IMR-90 (cell line): ENCODE data around the gene KAT7. TPM values are rescaled to one million over a fixed set of nuclear protein-coding genes. Genes with fewer than 3 reads are reported as not detected.

Experiments used
- ATAC-seq: fragments of 200-7000 bp; cut with Tn5 transposase; 2 replicates; pipeline ENCODE4 v1.9.1; 2020; ENCODE audit warnings: low read depth, mild to moderate bottlenecking, moderate library complexity
- BruUV-seq: library from RNA; stranded (reverse); fragments of 400-500 nt; replicated peaks from 2 replicates; lab custom pipeline; 2021; lab: Mats Ljungman, UMichigan
- CTCF ChIA-PET: fragments of 300-600 bp; formaldehyde crosslinking; extraction: SDS; loops from one replicate; lab custom pipeline; 2021; ENCODE audit warnings: antibody characterized with exemption; lab: Yijun Ruan, JAX
- POLR2A ChIA-PET: fragments of 300-600 bp; sonication (Branson Sonifier 250); formaldehyde crosslinking; loops from one replicate; lab custom pipeline; 2022; ENCODE audit warnings: antibody characterized with exemption; ENCODE audit not compliant: unreplicated experiment; lab: Charles Lee
- DNase-seq: peaks from one replicate; pipeline ENCODE4 v3.0.0; 2013
- H2AFZ ChIP-seq: replicated peaks from 2 replicates; pipeline ENCODE3; 2013; ENCODE audit warnings: low read length, mild to moderate bottlenecking; ENCODE audit not compliant: poor library complexity
- H2AK5ac ChIP-seq: 2 replicates; pipeline ENCODE4 v1.6.1; 2013; ENCODE audit warnings: low read depth, low read length, inconsistent platforms
- H2AK9ac ChIP-seq: replicated peaks from 2 replicates; pipeline ENCODE3; 2013; ENCODE audit warnings: mild to moderate bottlenecking, low read depth, low read length, moderate library complexity; ENCODE audit not compliant: poor library complexity
- H2BK120ac ChIP-seq: 2 replicates; pipeline ENCODE4 v1.6.1; 2013; ENCODE audit warnings: low read depth, low read length, inconsistent platforms
- H2BK15ac ChIP-seq: 3 replicates; pipeline ENCODE4 v1.6.1; 2013; ENCODE audit warnings: low read depth, low read length, inconsistent platforms
- H2BK20ac ChIP-seq: 2 replicates; pipeline ENCODE4 v1.6.1; 2013; ENCODE audit warnings: low read depth, mild to moderate bottlenecking, inconsistent platforms, low read length, moderate library complexity
- H2BK5ac ChIP-seq: 2 replicates; pipeline ENCODE4 v1.6.1; 2013; ENCODE audit warnings: mild to moderate bottlenecking, low read depth, low read length, inconsistent platforms; ENCODE audit not compliant: poor library complexity, severe bottlenecking
- H3K14ac ChIP-seq: replicated peaks from 2 replicates; pipeline ENCODE4 v1.6.1; 2013; ENCODE audit warnings: low read depth, low read length, inconsistent platforms
- H3K18ac ChIP-seq: 2 replicates; pipeline ENCODE4 v1.6.1; 2013; ENCODE audit warnings: low read depth, low read length, control low read depth
- H3K23ac ChIP-seq: 2 replicates; pipeline ENCODE4 v1.6.1; 2013; ENCODE audit warnings: low read depth, low read length, inconsistent platforms
- H3K27ac ChIP-seq: 2 replicates; pipeline ENCODE4 v1.5.1; 2013; ENCODE audit warnings: mild to moderate bottlenecking, control low read depth, low read length; ENCODE audit not compliant: insufficient read depth
- H3K27me3 ChIP-seq: 2 replicates; pipeline ENCODE4 v1.6.1; 2013; ENCODE audit warnings: low read length; ENCODE audit not compliant: control insufficient read depth, insufficient read depth
- H3K36me3 ChIP-seq: 2 replicates; pipeline ENCODE4 v1.6.1; 2013; ENCODE audit warnings: low read length, mixed read lengths; ENCODE audit not compliant: control insufficient read depth, insufficient read depth
- H3K4ac ChIP-seq: 2 replicates; pipeline ENCODE4 v1.6.1; 2013; ENCODE audit warnings: low read depth, low read length, inconsistent platforms
- H3K4me1 ChIP-seq: 2 replicates; pipeline ENCODE4 v1.6.1; 2013; ENCODE audit warnings: low read length, mixed read lengths; ENCODE audit not compliant: control insufficient read depth, insufficient read depth
- H3K4me2 ChIP-seq: 2 replicates; pipeline ENCODE4 v1.6.1; 2013; ENCODE audit warnings: low read depth, mild to moderate bottlenecking, control low read depth, low read length, moderate library complexity
- H3K4me3 ChIP-seq: 2 replicates; pipeline ENCODE4 v1.5.1; 2013; ENCODE audit warnings: low read depth, mild to moderate bottlenecking, control low read depth, low read length, moderate library complexity; ENCODE audit not compliant: insufficient read depth
- H3K56ac ChIP-seq: 2 replicates; pipeline ENCODE4 v1.6.1; 2013; ENCODE audit warnings: low read length, inconsistent platforms; ENCODE audit not compliant: insufficient read depth; ENCODE audit errors: extremely low read depth
- H3K79me1 ChIP-seq, 2 experiments: 2 replicates each; pipeline ENCODE4 v1.6.1; 2013; ENCODE audit warnings: low read length in 2 of 2, inconsistent platforms in 1 of 2, low read depth in 1 of 2
- H3K9ac ChIP-seq: 2 replicates; pipeline ENCODE4 v1.6.1; 2013; ENCODE audit warnings: low read depth, low read length, control low read depth
- H3K9me1 ChIP-seq: 2 replicates; pipeline ENCODE4 v1.6.1; 2013; ENCODE audit warnings: low read length, inconsistent platforms; ENCODE audit not compliant: insufficient read depth
- H3K9me3 ChIP-seq: 2 replicates; pipeline ENCODE4 v1.6.1; 2013; ENCODE audit warnings: low read length; ENCODE audit not compliant: control insufficient read depth, insufficient read depth
- H4K20me1 ChIP-seq: 2 replicates; pipeline ENCODE4 v1.6.1; 2013; ENCODE audit warnings: low read length, inconsistent platforms; ENCODE audit not compliant: insufficient read depth
- H4K5ac ChIP-seq: 2 replicates; pipeline ENCODE4 v1.6.1; 2013; ENCODE audit warnings: mild to moderate bottlenecking, low read depth, low read length, control low read depth
- H4K8ac ChIP-seq, 2 experiments: 2 replicates each; pipeline ENCODE4 v1.6.1; 2013; ENCODE audit warnings: low read depth in 2 of 2, low read length in 2 of 2, control low read depth in 1 of 2, inconsistent platforms in 1 of 2
- H4K91ac ChIP-seq: 2 replicates; pipeline ENCODE4 v1.6.1; 2013; ENCODE audit warnings: low read depth, low read length, inconsistent platforms; ENCODE audit not compliant: insufficient read depth
- BHLHE40 ChIP-seq: fragments of 150-350 bp; IDR thresholded peaks from 2 replicates; pipeline ENCODE4 v1.6.1; 2016; ENCODE audit warnings: mild to moderate bottlenecking, low read depth, low read length
- CEBPB ChIP-seq: IDR thresholded peaks from 2 replicates; pipeline ENCODE4 v1.6.1; 2012; ENCODE audit warnings: low read depth, low read length, improper control_type of control experiment
- MAFK ChIP-seq: IDR thresholded peaks from 2 replicates; pipeline ENCODE4 v1.6.1; 2012; ENCODE audit warnings: low read depth, low read length, improper control_type of control experiment
- MAZ ChIP-seq: IDR thresholded peaks from 2 replicates; pipeline ENCODE4 v1.6.1; 2012; ENCODE audit warnings: low read depth, mild to moderate bottlenecking, low read length, improper control_type of control experiment, moderate library complexity, borderline replicate concordance
- NFE2L2 ChIP-seq: fragments of 150-350 bp; IDR thresholded peaks from 2 replicates; pipeline ENCODE4 v1.6.1; 2016; ENCODE audit warnings: low read depth, mild to moderate bottlenecking, low read length
- RAD21 ChIP-seq: IDR thresholded peaks from 2 replicates; pipeline ENCODE4 v1.6.1; 2012; ENCODE audit warnings: low read length, improper control_type of control experiment
- RCOR1 ChIP-seq: IDR thresholded peaks from 2 replicates; pipeline ENCODE4 v1.6.1; 2012; ENCODE audit warnings: mild to moderate bottlenecking, low read length, improper control_type of control experiment; ENCODE audit not compliant: insufficient replicate concordance
- RFX5 ChIP-seq: IDR thresholded peaks from 2 replicates; pipeline ENCODE4 v1.8.0; 2012; ENCODE audit warnings: low read depth, mild to moderate bottlenecking, low read length, moderate library complexity
- SMC3 ChIP-seq: fragments of 150-350 bp; IDR thresholded peaks from 2 replicates; pipeline ENCODE4 v1.6.1; 2016; ENCODE audit warnings: low read depth, mild to moderate bottlenecking, antibody characterized with exemption, low read length, moderate library complexity
- WGBS, 2 experiments: methylation state at CpG; one replicate each; pipeline versions ENCODE4 v1.1.5 to v1.1.7; 2013; ENCODE audit warnings: missing lambda C conversion rate in 2 of 2; ENCODE audit not compliant: insufficient read length in 1 of 2; ENCODE audit errors: extremely low coverage in 2 of 2; 5-methylcytosine and 5-hydroxymethylcytosine counted together
- dilution Hi-C: fragments of 300-500 bp; cut with HindIII; formaldehyde crosslinking; loops from one replicate; pipeline ENCODE4 v1.14.3; 2018; ENCODE audit warnings: low sequenced_read_pairs; ENCODE audit not compliant: unreplicated experiment
- in situ Hi-C: fragments of 300-500 bp; cut with MboI; formaldehyde crosslinking; loops from 3 replicates; pipeline ENCODE4 v1.14.3; 2019; ENCODE audit warnings: low sequenced_read_pairs, inconsistent platforms, mixed read lengths
- intact Hi-C: fragments of 100-400 bp; cut with micrococcal nuclease; formaldehyde crosslinking; loops from 2 replicates; pipeline ENCODE4 v1.10.0; 2022
- polyA plus RNA-seq, 3 experiments: library from polyadenylated mRNA; depleted of rRNA; stranded (reverse); fragments of >200 nt; gene quantifications; 2 replicates each; pipeline ENCODE4 v1.2.3, GENCODE V29; 2012; ENCODE audit warnings: low replicate concordance in 1 of 3
- total RNA-seq: library from RNA; depleted of rRNA; stranded (reverse); fragments of >200 nt; gene quantifications from 2 replicates; pipeline ENCODE4 v1.2.3, GENCODE V29; 2012
- TF ChIP-seq, protein P1 (sequence below): conservative IDR thresholded peaks from 2 replicates; pipeline ENCODE4 v1.5.1; 2012; ENCODE audit warnings: mild to moderate bottlenecking, low read depth, low read length, improper control_type of control experiment

KAT7 gene
- total and polyA plus RNA-seq, 2 of the 4 experiments (the other 2 are of a cell fraction), result 16.9 to 21.9 TPM

DNA sequence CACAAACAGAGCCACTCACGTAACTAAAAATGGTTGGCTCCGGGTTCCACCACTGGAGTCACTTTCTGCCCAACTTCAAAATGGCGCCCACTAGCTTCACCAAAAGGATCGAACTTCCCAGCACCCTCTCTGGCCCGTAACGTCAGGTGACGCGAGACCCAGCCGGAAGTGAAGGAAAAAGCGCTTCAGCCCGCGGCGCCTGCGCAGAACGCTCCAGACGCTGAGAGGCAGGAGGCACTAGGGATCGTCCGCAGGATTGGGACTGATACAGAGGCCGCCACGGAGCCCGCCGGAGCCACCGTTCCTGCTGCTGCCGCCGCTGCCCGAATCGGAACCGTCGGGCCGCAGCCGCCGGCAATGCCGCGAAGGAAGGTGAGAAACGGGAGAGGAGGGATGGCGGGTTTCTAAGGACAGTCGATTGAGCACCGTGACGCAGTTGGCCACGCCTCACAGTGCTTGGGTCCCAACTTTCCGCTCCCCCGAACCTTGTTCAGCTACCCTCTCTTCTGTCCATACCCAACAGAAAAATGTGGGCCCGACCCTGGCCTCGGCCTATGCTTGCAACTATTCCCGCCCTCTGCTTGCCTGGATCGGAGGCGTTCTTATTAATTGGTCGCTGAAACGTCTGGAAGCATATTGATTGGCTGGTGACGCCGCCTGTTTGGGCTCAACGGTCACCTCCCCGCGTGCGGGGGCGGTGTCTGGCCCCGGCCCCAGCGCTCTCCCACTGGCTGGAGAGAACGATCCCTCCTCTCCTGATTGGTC is at the start of gene KAT7 (continued):
- TF ChIP-seq CEBPB (no peak), MAFK (no peak), BHLHE40 (peak; percentile 47; the same call in 1 of the 2 replicates), NFE2L2 (no peak), RAD21 (no peak), SMC3 (no peak)

DNA sequence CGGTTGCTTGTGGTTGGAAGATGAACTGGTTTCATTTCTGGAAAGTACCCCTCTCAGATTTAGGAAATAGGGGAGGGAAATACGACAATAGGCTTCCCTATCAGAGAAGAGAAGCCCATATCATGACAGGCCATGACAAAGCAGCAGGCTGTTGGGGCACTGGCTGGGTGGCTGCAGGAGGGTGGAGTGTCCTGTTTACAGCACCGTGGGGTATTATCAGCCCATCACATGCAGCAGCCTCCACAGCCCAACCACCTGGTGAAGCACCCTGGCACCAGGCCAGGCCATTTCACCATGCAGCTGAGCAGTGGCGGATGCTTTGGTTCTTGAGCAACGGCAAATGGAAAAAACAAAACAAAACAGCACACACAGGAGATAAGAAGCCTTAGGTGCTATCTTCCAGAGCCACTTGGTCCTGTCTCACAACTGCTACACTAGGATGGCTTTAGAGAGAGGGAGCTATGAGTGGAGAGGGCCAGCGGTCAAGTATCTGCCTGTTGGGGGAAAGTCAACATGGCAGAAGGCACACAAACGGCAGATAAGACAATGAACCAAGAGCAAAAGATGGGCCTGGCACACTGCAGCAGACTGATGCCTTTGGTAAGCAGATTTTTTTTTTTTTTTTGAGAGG is 48.7 kb upstream of the KAT7 start:
- Histone ChIP-seq H3K27ac (no peak overlapping the region), H3K9me1 (no peaks in the 10 kb centered on the region), H2AFZ (no peak overlapping the region), H2AK5ac (no peak overlapping the region), H3K23ac (no peak overlapping the region), H3K9ac (no peak overlapping the region), H3K56ac (no peak overlapping the region), H2BK120ac (no peak overlapping the region), H4K20me1 (no peaks in the 10 kb centered on the region), H2BK15ac (no peak overlapping the region), H3K4me2 (no peak overlapping the region), H3K36me3 (no peaks in the 10 kb centered on the region), H3K27me3 (peaks cover 10% of the 10 kb centered on the region), H4K5ac (no peak overlapping the region), H2BK5ac (no peak overlapping the region), H3K4me3 (no peak overlapping the region), H2AK9ac (no peak overlapping the region), H3K14ac (no peak overlapping the region), H3K4ac (no peak overlapping the region), H4K91ac (no peak overlapping the region), H3K18ac (no peak overlapping the region), H3K4me1 (peaks cover 4% of the 10 kb centered on the region), H2BK20ac (no peak overlapping the region), H3K9me3 (no peaks in the 10 kb centered on the region), H3K79me1 (no peaks in the 10 kb centered on the region), H4K8ac (no peak overlapping the region)
- intact Hi-C loops (no loop called here), in situ Hi-C loops (no loop called here), dilution Hi-C loops (no loop called here)
- CTCF ChIA-PET, result no interaction called here
- BruUV-seq, result no TSS peak
- 100% methylated on average over 1 of the region's 7 CpGs; no CpG with 5 or more reads in 1 of the 2 experiments for WGBS, 2 experiments
- POLR2A ChIA-PET, result no interaction called here
- no peak for ATAC-seq
- DNase-seq, result peak; percentile 16
- no peak for TF ChIP-seq MAZ
- no peak for TF ChIP-seq RCOR1
- no peak for TF ChIP-seq MAFK
- TF ChIP-seq SMC3, result no peak
- TF ChIP-seq RFX5, result no peak
- TF ChIP-seq, protein P1, sequence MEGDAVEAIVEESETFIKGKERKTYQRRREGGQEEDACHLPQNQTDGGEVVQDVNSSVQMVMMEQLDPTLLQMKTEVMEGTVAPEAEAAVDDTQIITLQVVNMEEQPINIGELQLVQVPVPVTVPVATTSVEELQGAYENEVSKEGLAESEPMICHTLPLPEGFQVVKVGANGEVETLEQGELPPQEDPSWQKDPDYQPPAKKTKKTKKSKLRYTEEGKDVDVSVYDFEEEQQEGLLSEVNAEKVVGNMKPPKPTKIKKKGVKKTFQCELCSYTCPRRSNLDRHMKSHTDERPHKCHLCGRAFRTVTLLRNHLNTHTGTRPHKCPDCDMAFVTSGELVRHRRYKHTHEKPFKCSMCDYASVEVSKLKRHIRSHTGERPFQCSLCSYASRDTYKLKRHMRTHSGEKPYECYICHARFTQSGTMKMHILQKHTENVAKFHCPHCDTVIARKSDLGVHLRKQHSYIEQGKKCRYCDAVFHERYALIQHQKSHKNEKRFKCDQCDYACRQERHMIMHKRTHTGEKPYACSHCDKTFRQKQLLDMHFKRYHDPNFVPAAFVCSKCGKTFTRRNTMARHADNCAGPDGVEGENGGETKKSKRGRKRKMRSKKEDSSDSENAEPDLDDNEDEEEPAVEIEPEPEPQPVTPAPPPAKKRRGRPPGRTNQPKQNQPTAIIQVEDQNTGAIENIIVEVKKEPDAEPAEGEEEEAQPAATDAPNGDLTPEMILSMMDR, result no peak
